Smooth muscle cell of the brain vasculature (primary cell): Measurements from ENCODE around the gene PRAF2.

Experiments
- DNase-seq: peaks from one replicate; pipeline ENCODE4 v3.0.0-alpha.2; 2012; ENCODE audit warnings: low read depth, low spot score

Gene PRAF2

DNA sequence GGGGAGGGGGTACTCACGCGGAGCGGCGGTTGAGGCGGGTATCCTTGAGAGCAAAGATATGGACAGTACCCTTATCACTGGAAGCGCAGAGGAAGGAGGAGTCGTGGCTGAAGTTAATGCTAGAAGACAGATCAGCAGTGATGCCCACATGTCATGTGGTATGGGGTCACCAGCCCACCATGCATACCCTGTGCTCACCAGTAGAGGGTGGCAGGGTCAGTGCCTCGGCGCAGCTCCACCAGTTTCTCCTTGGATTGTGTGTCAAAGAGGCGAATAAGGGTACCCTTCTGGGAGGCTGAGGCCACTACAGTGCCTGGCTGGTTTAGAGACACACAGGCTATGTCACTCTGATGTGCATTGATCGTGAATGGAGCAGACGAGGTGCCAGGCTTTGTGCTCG, 1.5 kb upstream of the PRAF2 start:
- no peak for DNase-seq

DNA sequence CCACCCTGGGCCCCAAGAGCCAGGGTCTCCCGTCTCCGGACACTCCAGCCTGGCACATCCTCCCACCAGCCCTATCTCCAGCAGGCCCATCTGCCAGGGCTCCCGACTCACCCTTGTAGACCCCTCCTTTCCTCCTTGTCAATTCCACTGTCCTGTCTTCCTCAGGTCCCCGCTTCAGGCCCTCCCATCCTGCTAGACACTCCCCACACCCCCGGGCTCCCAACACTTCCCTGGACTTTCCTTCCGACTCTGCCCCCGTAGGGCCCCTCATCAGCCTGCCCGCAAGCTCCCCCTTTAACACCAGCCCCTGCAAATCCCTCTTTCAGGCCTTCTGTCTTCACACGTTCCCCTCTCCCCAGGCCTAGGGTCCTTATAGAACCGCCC, 1.1 kb downstream of the PRAF2 start:
- DNase-seq: no peak

DNA sequence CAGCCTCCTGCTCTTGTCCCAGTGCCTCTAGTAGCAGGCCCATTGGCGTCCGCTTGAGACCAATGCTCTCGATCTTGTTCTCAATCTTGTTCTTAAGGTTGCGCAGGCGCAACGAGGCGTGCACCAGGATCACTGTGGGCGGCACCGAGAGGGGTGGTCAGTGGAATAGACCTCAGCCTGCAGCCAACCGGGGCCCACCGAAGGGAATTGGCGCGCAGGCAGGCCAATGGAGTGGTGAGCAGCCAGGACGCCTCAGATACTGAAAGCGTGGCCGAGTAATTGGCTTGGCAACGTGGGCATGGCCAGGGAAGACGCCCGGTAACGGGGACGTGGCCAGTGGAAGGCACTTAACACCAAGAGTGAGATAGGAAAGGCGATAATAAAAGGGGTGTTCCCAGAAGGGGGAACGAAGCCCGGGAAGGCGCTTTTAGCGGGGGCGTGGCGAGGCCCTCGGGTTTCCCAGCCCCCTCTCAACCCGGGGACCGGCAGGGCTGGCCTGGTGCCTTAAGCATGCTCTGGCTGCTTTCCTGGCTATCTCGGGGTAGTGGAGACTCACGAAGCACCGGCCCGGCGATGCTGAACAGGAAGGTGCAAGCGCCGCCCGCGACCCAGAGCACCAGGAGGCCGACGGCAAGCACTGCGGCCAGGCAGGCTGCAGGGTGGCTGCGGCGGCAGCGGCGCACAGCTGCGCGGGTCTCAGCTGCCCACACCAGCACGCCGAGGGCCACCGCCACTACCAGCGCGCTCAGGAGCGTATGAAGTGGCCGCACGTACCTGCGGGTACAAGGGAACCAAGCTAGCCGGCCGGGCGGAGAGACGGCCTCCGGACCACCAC, 1.7 kb downstream of the PRAF2 start:
- DNase-seq: no peak

DNA sequence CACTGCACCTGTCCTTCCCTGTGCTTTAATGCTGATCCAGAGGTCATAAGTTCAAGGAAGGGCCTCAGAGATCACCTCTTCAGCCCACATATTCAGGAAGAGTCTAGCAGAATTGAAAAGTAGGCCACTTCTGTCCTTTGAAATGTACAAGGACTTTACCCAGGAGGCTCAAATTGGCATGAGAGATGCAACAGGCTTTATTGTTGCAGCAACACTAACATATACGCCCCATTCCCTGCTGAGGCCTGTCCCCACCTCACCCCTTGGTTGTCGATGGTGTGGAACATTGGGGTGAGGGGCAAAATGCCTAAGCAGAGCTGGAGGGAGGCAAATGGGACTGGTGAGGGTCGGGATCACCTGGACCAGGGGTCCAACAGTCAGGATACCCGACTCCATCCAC, 2.8 kb downstream of the PRAF2 start:
- DNase-seq: no peak

DNA sequence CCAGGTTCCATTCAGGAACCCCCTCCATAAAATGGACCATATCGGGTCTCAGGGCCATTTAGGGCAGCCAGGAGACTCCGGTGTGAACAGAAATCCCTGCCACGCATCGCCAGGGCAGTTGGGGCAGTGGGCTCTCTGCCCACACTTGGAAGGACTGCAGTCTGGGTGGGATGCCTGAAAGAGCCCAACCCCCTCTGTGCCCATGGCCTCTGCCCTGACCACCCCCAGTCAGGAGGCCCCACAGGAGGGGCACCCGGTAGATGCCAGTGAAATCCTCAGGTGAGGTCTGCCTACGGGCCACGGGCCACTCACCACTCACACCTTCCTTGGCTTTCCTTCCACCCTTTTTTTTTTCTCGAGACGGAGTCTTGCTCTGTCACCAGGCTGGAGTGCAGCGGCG, 4.8 kb downstream of the PRAF2 start:
- no peak for DNase-seq

DNA sequence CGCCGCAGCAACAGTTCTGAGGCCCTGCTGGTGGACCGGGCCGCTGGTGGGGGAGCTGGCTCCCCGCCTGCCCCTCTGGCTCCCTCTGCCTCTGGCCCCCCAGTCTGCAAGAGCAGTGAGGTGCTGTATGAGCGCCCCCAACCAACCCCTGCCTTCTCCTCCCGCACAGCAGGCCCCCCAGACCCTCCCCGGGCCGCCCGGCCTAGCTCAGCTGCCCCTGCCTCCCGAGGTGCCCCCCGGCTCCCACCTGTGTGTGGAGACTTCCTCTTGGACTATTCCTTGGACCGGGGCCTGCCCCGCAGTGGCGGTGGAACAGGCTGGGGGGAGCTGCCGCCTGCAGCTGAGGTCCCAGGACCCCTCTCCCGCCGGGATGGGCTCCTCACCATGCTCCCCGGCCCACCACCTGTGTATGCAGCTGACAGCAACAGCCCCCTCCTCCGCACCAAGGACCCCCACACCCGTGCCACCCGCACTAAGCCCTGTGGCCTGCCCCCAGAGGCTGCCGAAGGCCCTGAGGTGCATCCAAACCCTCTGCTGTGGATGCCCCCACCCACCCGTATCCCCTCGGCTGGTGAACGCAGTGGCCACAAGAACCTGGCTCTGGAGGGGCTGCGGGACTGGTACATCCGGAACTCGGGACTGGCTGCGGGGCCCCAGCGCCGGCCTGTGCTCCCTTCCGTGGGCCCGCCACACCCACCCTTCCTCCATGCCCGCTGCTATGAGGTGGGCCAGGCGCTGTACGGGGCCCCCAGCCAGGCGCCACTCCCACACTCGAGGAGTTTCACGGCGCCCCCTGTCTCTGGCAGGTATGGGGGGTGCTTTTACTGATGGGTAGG, 6.3 kb downstream of the PRAF2 start:
- DNase-seq: no peak

DNA sequence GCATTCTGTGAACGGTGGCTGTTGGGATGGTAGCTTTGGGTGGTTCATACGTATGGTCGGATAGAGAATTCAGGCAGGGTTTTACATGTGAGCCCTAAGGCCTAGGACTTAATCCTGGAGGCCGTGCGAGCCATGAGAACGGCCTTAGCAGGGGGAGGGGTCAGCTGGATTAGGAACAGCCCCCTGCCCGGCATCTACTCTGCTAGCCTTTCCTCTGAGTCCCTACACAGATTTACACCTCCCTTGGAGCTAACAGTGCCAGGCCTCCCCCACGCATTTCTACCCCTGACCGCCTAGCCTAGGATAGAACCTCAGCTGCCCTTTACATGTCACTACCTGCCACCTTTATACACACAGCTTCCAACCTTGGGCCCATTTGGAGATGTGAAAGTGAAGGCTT, 7.1 kb downstream of the PRAF2 start:
- DNase-seq: no peak

DNA sequence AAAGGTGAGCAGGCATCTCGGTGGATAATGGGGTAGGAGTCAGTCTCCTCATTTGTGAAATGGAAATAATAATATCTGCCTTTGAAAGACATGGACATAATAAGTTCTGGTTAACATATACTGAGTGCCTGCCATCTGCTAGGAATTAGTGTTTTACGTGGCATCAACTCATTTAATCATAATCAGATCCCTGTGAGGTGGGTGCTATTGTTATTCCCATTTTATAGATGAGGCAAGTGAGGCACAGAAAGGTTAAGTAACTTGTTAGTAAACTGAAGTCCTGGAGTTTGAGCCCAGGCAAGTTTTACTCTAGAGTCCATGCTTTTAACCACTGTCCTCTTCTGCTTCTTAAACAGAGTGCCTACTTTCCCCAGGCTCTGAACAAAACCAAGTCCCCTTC, 7.5 kb downstream of the PRAF2 start:
- DNase-seq: no peak

DNA sequence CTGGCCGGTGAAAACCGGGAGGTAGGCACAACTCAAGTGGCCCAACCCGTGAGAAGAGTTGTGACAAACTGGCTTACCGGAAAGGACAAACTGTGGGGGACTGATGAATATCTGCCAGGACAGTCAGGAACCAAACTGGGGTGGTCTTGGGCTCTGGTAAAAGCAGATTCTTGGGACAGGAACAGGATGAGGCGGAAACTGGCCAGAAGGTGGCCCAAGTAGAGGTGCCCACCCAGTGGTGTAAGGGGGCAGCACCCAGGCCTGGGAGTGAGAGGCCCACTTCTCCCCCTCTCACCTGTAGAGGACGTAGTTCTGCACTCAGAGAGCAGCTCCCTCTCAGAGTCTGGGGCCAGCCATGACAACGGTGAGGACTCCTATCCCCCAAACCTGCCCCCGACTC, 9.1 kb downstream of the PRAF2 start:
- DNase-seq: no peak

DNA sequence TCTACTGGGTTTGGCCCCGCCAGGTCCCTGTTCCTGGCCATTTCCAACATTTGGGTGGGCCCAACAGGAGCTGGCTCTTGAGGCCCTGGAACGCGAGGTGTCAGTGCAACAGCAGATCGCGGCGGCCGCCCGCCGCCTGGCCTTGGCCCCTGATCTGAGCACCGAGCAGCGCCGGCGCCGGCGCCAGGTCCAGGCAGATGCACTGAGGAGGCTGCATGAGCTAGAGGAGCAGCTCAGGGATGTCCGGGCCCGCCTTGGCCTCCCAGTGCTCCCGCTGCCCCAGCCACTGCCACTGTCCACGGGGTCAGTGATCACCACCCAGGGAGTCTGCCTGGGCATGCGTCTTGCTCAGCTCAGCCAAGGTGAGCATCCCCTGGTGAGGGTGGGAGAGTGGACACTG, 9.5 kb downstream of the PRAF2 start:
- DNase-seq: no peak

DNA sequence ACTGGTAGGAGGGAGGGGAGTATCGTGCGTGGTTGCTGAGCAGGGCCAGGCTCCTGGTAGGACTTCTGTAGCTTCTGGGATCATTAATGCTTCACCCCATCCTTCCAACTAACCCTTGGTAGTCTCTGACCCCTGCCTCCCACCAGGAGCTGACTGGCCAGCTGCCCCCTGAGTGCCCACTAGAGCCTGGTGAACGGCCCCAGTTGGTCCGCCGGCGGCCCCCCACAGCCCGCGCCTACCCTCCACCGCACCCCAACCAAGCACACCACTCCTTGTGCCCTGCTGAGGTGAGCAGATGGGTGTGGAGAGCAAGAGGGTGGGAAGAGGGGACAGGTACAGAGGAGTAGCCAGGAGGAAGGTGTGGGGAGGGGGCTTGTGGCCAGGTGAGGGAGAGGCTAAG, 10.1 kb downstream of the PRAF2 start:
- DNase-seq: no peak

DNA sequence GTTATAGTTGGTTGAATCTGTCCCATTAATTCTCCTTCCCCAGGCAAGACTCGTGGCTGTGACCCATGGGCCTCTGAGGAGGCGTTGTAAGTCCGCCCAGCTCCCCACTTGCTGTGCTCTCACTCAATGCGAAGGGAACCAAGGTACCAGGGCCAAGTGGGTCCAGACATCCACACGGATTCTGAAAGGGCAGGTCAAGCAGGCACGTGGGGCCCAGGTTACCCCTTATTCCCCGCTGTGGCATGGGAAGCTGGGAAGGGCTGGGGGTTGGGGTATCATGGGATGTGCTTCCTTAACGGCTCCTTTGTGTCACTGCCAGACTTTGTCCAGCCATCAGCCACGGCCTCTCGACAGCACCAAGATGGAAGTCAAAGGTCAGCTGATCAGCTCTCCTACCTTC, 11.9 kb downstream of the PRAF2 start:
- no peak for DNase-seq

DNA sequence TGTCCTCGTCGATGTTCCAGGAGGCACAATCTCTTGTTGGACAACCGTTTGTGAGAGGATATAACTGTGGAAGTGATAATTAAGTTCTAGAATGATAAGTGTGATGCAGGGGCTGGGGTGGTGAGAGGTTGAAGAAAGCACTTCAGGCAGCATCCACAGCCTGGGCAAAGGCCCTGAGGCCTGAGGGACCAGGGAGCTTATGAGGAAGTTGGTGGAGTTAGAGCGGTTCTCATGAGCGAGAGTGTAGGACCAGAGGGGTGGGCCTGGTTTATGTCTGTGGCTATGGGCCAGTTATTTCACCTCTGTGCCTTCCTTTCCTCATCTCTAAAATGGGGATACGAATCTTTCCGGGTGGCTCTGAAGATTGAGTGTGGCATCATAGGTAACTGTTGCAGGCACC, 12.3 kb downstream of the PRAF2 start:
- DNase-seq: no peak

DNA sequence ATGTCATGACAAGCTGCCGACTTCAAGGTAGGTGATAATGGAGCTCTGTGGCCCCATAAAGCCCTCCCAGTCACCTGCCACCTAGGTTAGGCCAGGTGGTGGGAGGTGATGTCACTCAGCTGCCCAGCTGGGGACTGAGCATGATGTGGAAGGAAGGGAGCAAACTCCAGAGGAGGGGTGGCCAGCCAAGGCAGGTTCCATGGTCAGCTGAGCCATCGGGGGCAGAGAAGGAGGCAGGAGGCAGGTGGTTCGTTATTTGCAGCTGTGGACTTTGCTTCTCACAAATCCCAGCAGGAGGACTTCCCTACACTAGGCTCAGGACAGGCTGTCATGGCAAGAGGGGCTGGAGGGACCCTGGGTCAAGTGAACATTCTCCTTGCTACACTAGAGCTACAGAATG, 12.9 kb downstream of the PRAF2 start:
- DNase-seq: no peak

DNA sequence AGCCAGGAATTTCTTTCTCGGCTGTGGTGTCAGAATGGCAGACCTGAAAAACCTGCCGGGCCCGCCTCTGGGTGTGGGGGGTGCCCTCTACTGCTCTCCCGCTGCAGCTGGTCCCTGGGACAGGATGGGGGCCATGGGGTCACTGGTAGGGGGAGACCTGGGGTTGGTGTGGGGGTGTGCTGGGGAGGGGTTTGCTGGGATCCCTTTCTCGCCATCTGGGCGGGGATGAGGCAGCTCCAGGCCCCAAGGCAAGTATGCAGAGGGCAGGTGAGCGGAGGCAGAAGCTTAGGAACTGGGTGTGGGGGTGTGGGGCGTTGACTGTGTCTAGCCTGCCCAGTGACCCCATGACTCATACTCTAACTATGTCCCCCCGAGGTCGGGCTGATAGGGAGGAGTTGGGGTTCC, 14.1 kb downstream of the PRAF2 start:
- DNase-seq: no peak

DNA sequence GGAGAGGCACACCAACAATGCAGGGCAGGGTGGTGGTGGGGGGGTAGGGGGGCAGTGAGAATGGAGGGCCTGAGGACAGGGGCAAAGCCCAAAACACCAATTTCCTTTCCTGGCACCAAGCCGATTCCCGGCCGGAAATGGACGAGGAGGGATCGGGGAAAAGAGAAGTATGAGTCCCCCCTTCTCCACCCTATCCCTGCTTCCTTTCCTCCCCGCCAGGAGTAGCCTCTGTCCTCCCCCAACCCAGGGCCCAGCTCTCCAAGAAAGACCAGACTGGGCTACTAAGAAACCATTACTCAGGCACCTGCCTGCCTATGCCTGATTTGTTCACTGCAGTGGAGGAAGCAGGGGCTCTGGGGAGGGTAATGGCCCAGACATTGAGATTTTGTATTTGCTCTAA, 14.6 kb downstream of the PRAF2 start:
- DNase-seq: no peak

DNA sequence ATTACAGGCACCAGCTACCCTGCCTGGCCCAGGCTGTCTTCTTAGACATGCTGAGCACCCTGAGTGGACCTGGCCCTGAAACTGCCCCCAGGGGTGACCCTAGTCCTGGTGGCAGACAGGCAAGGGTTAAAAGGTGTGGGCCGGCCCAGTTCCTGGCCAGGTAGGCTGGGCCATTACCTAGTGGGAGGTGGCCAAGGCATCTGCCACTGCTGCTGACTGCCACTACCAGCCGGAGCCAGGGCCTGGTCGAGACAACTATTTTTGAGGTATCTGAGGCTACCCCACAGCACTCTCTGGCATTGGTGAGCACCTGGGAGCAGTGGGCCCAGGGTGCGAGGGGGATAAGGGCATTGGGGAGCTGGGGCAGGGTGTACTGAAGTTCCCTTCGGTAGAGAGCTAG, 15.0 kb downstream of the PRAF2 start, which contains the start of gene CCDC120:
CCDC120 (plus strand) TSS at position 206 of the 400 bp plus-strand sequence. CDS start 3,043 bp downstream, outside the sequence.
- no peak for DNase-seq

DNA sequence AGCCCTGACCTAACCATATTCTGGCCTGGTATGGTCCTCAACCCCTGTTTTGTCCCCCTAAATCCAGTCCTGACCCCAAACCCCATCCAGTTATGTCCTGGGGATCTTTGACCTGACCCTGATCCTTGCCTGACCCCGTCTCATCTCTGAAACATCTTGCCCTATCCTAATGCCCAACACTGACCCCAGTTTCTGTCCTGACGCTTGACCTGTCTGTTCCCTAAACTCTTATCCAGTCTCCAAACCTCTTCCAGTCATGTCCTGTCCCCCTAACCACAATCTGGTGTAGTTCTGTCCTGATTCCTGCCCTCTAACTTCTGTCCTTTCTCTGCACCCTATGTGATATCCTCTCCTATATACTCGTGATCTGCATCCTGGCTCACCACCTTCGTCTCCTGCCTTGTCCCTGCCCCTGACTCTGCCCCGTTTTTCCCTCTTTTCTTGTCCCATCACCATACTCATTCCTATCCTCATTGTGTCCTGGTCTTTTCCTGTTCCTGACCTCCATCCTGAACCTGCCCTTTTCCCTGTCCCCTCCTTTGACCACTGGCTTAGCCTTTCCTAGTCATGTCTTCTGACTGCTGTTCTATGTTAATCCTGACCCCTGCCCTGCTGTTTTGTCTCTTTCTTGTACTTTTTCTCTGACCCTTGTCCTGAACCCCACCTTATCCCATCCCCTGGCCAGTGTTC, 19.6 kb downstream of the PRAF2 start:
- DNase-seq: no peak

DNA sequence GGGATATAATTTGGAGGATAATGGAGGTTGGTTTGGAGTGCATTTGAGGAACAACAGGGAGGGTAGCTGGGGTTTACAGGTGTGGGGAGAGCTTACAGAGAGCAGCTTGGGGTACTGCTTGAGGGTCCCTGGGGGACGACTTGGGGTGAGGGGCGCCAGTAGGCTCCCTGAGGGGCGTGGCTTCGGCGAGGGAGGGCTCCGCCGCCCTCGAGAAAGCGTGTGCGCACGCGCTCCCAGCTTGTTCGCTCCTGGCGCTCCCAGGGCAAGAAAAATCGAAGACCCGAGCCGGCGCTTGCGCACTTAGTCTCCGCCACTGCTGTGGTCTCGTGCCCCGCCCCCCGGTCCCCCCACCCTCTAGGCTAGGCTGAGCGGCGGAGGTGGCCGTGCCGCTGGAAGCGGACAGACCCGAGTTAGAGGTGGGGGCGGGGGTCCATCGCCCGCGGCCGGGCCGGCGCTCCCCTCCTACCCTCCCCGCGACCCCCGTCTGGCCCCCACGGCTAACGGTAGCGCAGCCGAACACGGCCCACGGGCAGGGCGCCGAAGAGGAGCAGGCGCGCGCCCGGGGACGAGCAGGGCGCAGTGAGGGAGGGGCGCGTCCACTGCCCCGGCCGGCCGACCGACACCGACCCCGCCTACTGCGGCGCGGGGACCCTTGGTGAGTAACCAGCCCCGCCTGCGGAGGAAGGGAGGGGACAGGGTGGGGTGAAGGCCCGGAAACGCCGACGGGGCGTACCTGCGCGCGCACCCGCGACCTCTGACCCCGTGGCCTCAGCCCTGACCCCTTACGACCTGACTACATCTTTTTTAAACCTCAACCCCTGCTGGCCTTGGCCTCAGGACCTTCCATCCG, 20.4 kb downstream of the PRAF2 start:
- DNase-seq: no peak

DNA sequence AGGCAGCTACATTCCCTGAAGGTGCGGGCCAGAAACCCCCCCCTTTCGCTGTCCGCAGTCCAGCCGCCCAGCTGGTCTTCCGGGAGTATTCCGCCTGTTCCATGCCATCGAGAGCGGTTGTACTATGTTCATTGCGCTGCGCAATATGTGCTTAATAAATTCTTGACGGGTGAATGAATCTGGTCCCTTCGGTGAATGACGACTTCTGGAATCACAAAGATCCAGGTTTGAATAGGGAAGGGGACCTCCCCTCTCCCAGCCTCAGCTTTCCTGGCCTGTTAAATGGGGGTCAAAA, 29.9 kb downstream of the PRAF2 start:
- no peak for DNase-seq

DNA sequence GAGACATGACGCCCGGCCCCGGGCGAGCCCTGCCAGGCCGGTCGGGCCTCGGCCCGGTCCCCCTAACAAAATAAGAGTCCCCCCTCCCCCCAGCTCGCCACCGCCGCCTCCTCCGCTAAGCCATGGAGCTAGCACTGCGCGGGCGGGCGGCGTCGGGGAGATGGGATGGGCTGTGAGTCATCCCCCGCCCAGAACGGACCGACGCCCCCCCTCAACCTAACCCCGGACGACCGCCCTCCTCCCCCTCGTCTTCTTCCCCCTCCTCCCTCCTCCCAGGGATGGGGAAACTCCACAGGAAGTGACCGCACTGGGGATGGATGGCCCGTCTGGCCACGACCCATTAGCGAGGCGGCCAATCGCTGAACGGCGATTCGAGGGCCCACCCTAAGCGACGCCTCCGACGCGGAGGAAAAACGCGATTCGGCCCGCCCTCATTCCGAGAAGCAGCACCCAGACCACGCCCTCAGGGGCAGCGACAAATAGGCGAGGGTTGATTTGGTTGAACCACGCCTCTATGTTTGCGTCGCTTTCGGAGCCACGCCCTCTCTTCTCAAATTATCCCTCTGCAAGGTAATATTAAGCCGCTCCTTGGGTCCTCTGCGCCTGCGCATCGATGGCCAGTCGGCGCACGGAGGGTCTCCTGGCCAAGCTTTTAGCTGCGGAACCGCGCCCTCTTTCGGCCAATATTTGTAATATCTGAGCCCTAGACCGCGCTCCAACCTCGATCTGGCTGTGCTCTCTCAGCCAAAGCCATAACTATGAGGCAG, 30.4 kb downstream of the PRAF2 start, which contains the start of gene TFE3:
TFE3 (minus strand) TSS at position 138 of the 767 bp plus-strand sequence; CDS start at position 7, 131 bp downstream.
- DNase-seq: peak; percentile 95
